Testis (tissue), 2 donors: ENCODE results near the gene PHF2.

Experiments used
- CTCF ChIP-seq, 3 experiments: fragments of 450-650 bp in 2 of 3; fragments of 200-600 bp in 1 of 3; sonication (generic) in 1 of 3; IDR thresholded peaks; one replicate each; pipeline ENCODE4 v1.5.1; 2016 to 2019; ENCODE audit warnings: antibody characterized with exemption in 3 of 3, mild to moderate bottlenecking in 2 of 3, moderate library complexity in 1 of 3
- POLR2A ChIP-seq: fragments of 450-650 bp; IDR thresholded peaks from one replicate; pipeline ENCODE4 v1.6.1; 2017; ENCODE audit warnings: antibody characterized with exemption, mild to moderate bottlenecking, moderate library complexity

- TF ChIP-seq CTCF (IDR thresholded peaks at IDR 0.05) (no peak), POLR2A (no peak)
Measured at GRCh38 chr9:93552923-93553322, 23.5 kb upstream of the PHF2 start.
